IMR-90 (cell line): ENCODE data around the gene ABCA7. TPM values are rescaled to one million over a fixed set of nuclear protein-coding genes. Genes with fewer than 3 reads are reported as not detected.

Experiments used
- ATAC-seq: fragments of 200-7000 bp; cut with Tn5 transposase; 2 replicates; pipeline ENCODE4 v1.9.1; 2020; ENCODE audit warnings: low read depth, mild to moderate bottlenecking, moderate library complexity
- BruUV-seq: library from RNA; stranded (reverse); fragments of 400-500 nt; replicated peaks from 2 replicates; lab custom pipeline; 2021; lab: Mats Ljungman, UMichigan
- CTCF ChIA-PET: fragments of 300-600 bp; formaldehyde crosslinking; extraction: SDS; loops from one replicate; lab custom pipeline; 2021; ENCODE audit warnings: antibody characterized with exemption; lab: Yijun Ruan, JAX
- POLR2A ChIA-PET: fragments of 300-600 bp; sonication (Branson Sonifier 250); formaldehyde crosslinking; loops from one replicate; lab custom pipeline; 2022; ENCODE audit warnings: antibody characterized with exemption; ENCODE audit not compliant: unreplicated experiment; lab: Charles Lee
- DNase-seq: peaks from one replicate; pipeline ENCODE4 v3.0.0; 2013
- H2AFZ ChIP-seq: replicated peaks from 2 replicates; pipeline ENCODE3; 2013; ENCODE audit warnings: low read length, mild to moderate bottlenecking; ENCODE audit not compliant: poor library complexity
- H2AK5ac ChIP-seq: 2 replicates; pipeline ENCODE4 v1.6.1; 2013; ENCODE audit warnings: low read depth, low read length, inconsistent platforms
- H2AK9ac ChIP-seq: replicated peaks from 2 replicates; pipeline ENCODE3; 2013; ENCODE audit warnings: mild to moderate bottlenecking, low read depth, low read length, moderate library complexity; ENCODE audit not compliant: poor library complexity
- H2BK120ac ChIP-seq: 2 replicates; pipeline ENCODE4 v1.6.1; 2013; ENCODE audit warnings: low read depth, low read length, inconsistent platforms
- H2BK15ac ChIP-seq: 3 replicates; pipeline ENCODE4 v1.6.1; 2013; ENCODE audit warnings: low read depth, low read length, inconsistent platforms
- H2BK20ac ChIP-seq: 2 replicates; pipeline ENCODE4 v1.6.1; 2013; ENCODE audit warnings: low read depth, mild to moderate bottlenecking, inconsistent platforms, low read length, moderate library complexity
- H2BK5ac ChIP-seq: 2 replicates; pipeline ENCODE4 v1.6.1; 2013; ENCODE audit warnings: mild to moderate bottlenecking, low read depth, low read length, inconsistent platforms; ENCODE audit not compliant: poor library complexity, severe bottlenecking
- H3K14ac ChIP-seq: replicated peaks from 2 replicates; pipeline ENCODE4 v1.6.1; 2013; ENCODE audit warnings: low read depth, low read length, inconsistent platforms
- H3K18ac ChIP-seq: 2 replicates; pipeline ENCODE4 v1.6.1; 2013; ENCODE audit warnings: low read depth, low read length, control low read depth
- H3K23ac ChIP-seq: 2 replicates; pipeline ENCODE4 v1.6.1; 2013; ENCODE audit warnings: low read depth, low read length, inconsistent platforms
- H3K27ac ChIP-seq: 2 replicates; pipeline ENCODE4 v1.5.1; 2013; ENCODE audit warnings: mild to moderate bottlenecking, control low read depth, low read length; ENCODE audit not compliant: insufficient read depth
- H3K27me3 ChIP-seq: 2 replicates; pipeline ENCODE4 v1.6.1; 2013; ENCODE audit warnings: low read length; ENCODE audit not compliant: control insufficient read depth, insufficient read depth
- H3K36me3 ChIP-seq: 2 replicates; pipeline ENCODE4 v1.6.1; 2013; ENCODE audit warnings: low read length, mixed read lengths; ENCODE audit not compliant: control insufficient read depth, insufficient read depth
- H3K4ac ChIP-seq: 2 replicates; pipeline ENCODE4 v1.6.1; 2013; ENCODE audit warnings: low read depth, low read length, inconsistent platforms
- H3K4me1 ChIP-seq: 2 replicates; pipeline ENCODE4 v1.6.1; 2013; ENCODE audit warnings: low read length, mixed read lengths; ENCODE audit not compliant: control insufficient read depth, insufficient read depth
- H3K4me2 ChIP-seq: 2 replicates; pipeline ENCODE4 v1.6.1; 2013; ENCODE audit warnings: low read depth, mild to moderate bottlenecking, control low read depth, low read length, moderate library complexity
- H3K4me3 ChIP-seq: 2 replicates; pipeline ENCODE4 v1.5.1; 2013; ENCODE audit warnings: low read depth, mild to moderate bottlenecking, control low read depth, low read length, moderate library complexity; ENCODE audit not compliant: insufficient read depth
- H3K56ac ChIP-seq: 2 replicates; pipeline ENCODE4 v1.6.1; 2013; ENCODE audit warnings: low read length, inconsistent platforms; ENCODE audit not compliant: insufficient read depth; ENCODE audit errors: extremely low read depth
- H3K79me1 ChIP-seq, 2 experiments: 2 replicates each; pipeline ENCODE4 v1.6.1; 2013; ENCODE audit warnings: low read length in 2 of 2, inconsistent platforms in 1 of 2, low read depth in 1 of 2
- H3K9ac ChIP-seq: 2 replicates; pipeline ENCODE4 v1.6.1; 2013; ENCODE audit warnings: low read depth, low read length, control low read depth
- H3K9me1 ChIP-seq: 2 replicates; pipeline ENCODE4 v1.6.1; 2013; ENCODE audit warnings: low read length, inconsistent platforms; ENCODE audit not compliant: insufficient read depth
- H3K9me3 ChIP-seq: 2 replicates; pipeline ENCODE4 v1.6.1; 2013; ENCODE audit warnings: low read length; ENCODE audit not compliant: control insufficient read depth, insufficient read depth
- H4K20me1 ChIP-seq: 2 replicates; pipeline ENCODE4 v1.6.1; 2013; ENCODE audit warnings: low read length, inconsistent platforms; ENCODE audit not compliant: insufficient read depth
- H4K5ac ChIP-seq: 2 replicates; pipeline ENCODE4 v1.6.1; 2013; ENCODE audit warnings: mild to moderate bottlenecking, low read depth, low read length, control low read depth
- H4K8ac ChIP-seq, 2 experiments: 2 replicates each; pipeline ENCODE4 v1.6.1; 2013; ENCODE audit warnings: low read depth in 2 of 2, low read length in 2 of 2, control low read depth in 1 of 2, inconsistent platforms in 1 of 2
- H4K91ac ChIP-seq: 2 replicates; pipeline ENCODE4 v1.6.1; 2013; ENCODE audit warnings: low read depth, low read length, inconsistent platforms; ENCODE audit not compliant: insufficient read depth
- BHLHE40 ChIP-seq: fragments of 150-350 bp; IDR thresholded peaks from 2 replicates; pipeline ENCODE4 v1.6.1; 2016; ENCODE audit warnings: mild to moderate bottlenecking, low read depth, low read length
- CEBPB ChIP-seq: IDR thresholded peaks from 2 replicates; pipeline ENCODE4 v1.6.1; 2012; ENCODE audit warnings: low read depth, low read length, improper control_type of control experiment
- CHD1 ChIP-seq: IDR thresholded peaks from 2 replicates; pipeline ENCODE4 v1.6.1; 2012; ENCODE audit warnings: low read depth, low read length, improper control_type of control experiment
- FOS ChIP-seq: fragments of 150-350 bp; IDR thresholded peaks from 2 replicates; pipeline ENCODE4 v1.6.1; 2016; ENCODE audit warnings: low read depth, low read length
- MXI1 ChIP-seq: IDR thresholded peaks from 2 replicates; pipeline ENCODE4 v1.6.1; 2012; ENCODE audit warnings: low read depth, mild to moderate bottlenecking, low read length, moderate library complexity, borderline replicate concordance
- POLR2A ChIP-seq: IDR thresholded peaks from 2 replicates; pipeline ENCODE4 v1.6.1; 2012; ENCODE audit warnings: mild to moderate bottlenecking, low read depth, low read length
- RAD21 ChIP-seq: IDR thresholded peaks from 2 replicates; pipeline ENCODE4 v1.6.1; 2012; ENCODE audit warnings: low read length, improper control_type of control experiment
- RFX5 ChIP-seq: IDR thresholded peaks from 2 replicates; pipeline ENCODE4 v1.8.0; 2012; ENCODE audit warnings: low read depth, mild to moderate bottlenecking, low read length, moderate library complexity
- SMC3 ChIP-seq: fragments of 150-350 bp; IDR thresholded peaks from 2 replicates; pipeline ENCODE4 v1.6.1; 2016; ENCODE audit warnings: low read depth, mild to moderate bottlenecking, antibody characterized with exemption, low read length, moderate library complexity
- WGBS, 2 experiments: methylation state at CpG; one replicate each; pipeline versions ENCODE4 v1.1.5 to v1.1.7; 2013; ENCODE audit warnings: missing lambda C conversion rate in 2 of 2; ENCODE audit not compliant: insufficient read length in 1 of 2; ENCODE audit errors: extremely low coverage in 2 of 2; 5-methylcytosine and 5-hydroxymethylcytosine counted together
- dilution Hi-C: fragments of 300-500 bp; cut with HindIII; formaldehyde crosslinking; loops from one replicate; pipeline ENCODE4 v1.14.3; 2018; ENCODE audit warnings: low sequenced_read_pairs; ENCODE audit not compliant: unreplicated experiment
- in situ Hi-C: fragments of 300-500 bp; cut with MboI; formaldehyde crosslinking; loops from 3 replicates; pipeline ENCODE4 v1.14.3; 2019; ENCODE audit warnings: low sequenced_read_pairs, inconsistent platforms, mixed read lengths
- intact Hi-C: fragments of 100-400 bp; cut with micrococcal nuclease; formaldehyde crosslinking; loops from 2 replicates; pipeline ENCODE4 v1.10.0; 2022
- polyA plus RNA-seq, 3 experiments: library from polyadenylated mRNA; depleted of rRNA; stranded (reverse); fragments of >200 nt; gene quantifications; 2 replicates each; pipeline ENCODE4 v1.2.3, GENCODE V29; 2012; ENCODE audit warnings: low replicate concordance in 1 of 3
- total RNA-seq: library from RNA; depleted of rRNA; stranded (reverse); fragments of >200 nt; gene quantifications from 2 replicates; pipeline ENCODE4 v1.2.3, GENCODE V29; 2012
- TF ChIP-seq, protein P1 (sequence below): fragments of 150-350 bp; IDR thresholded peaks from 2 replicates; pipeline ENCODE4 v1.6.1; 2017; ENCODE audit warnings: mild to moderate bottlenecking, antibody characterized with exemption, low read length, low read depth
- TF ChIP-seq, protein P2 (sequence below): fragments of 150-350 bp; IDR thresholded peaks from 2 replicates; pipeline ENCODE4 v1.6.1; 2016; ENCODE audit warnings: low read depth, mild to moderate bottlenecking, low read length, moderate library complexity, borderline replicate concordance

The ABCA7 gene
- total and polyA plus RNA-seq, 2 of the 4 experiments (the other 2 are of a cell fraction), result 0.36 to 3.3 TPM

DNA sequence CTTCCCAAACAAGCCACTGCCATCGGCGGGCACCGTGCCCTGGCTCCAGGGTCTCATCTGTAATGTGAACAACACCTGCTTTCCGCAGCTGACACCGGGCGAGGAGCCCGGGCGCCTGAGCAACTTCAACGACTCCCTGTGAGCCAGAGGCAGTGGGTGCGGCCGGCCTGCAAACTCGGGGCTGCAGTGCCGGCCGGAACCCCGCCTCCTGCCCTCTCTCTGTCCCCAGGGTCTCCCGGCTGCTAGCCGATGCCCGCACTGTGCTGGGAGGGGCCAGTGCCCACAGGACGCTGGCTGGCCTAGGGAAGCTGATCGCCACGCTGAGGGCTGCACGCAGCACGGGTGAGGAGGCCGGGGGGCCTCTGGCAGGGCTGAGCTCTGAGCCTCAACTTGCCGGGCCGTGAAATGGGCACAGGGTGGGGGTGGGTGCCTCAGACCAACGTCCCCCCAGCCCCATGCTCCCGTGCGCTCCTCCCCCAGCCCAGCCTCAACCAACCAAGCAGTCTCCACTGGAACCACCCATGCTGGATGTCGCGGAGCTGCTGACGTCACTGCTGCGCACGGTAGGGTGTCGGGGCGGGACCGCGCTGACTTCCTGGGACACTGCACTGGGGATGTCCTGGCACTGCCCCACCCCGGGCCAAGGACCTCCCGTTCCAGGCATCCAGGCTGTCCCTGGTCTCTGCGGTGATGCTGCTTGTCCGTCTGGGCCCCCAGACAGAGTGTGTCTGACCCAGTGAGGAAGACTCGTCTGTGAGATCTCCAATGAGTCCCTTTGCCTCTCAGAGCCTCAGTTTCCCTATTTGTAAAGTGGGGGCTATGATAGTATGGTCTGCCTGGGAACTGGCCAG, 2.2 kb downstream of the ABCA7 start:
- Histone ChIP-seq H4K20me1 (peaks cover 25% of the 10 kb centered on the region), H2BK15ac (no peak overlapping the region), H3K79me1 (peaks cover 0 to 13% of the 10 kb centered on the region in 2 experiments; a peak in 2 of 4 replicates), H2AFZ (no peak overlapping the region), H3K36me3 (peaks cover 19% of the 10 kb centered on the region), H2BK5ac (no peak overlapping the region), H3K9me1 (no peaks in the 10 kb centered on the region), H4K5ac (no peak overlapping the region), H3K27me3 (no peaks in the 10 kb centered on the region), H3K4me1 (peaks cover 7% of the 10 kb centered on the region; the same call in 1 of the 2 replicates), H3K9ac (no peak overlapping the region), H3K18ac (no peak overlapping the region), H3K4ac (no peak overlapping the region), H3K14ac (no peak overlapping the region), H3K27ac (no peak overlapping the region), H3K56ac (no peak overlapping the region), H2BK20ac (no peak overlapping the region), H3K4me3 (no peak overlapping the region), H3K23ac (no peak overlapping the region), H4K8ac (no peak overlapping the region), H3K4me2 (no peak overlapping the region), H2AK5ac (no peak overlapping the region), H2AK9ac (no peak overlapping the region), H2BK120ac (no peak overlapping the region), H3K9me3 (no peaks in the 10 kb centered on the region), H4K91ac (no peak overlapping the region)
- no peak for DNase-seq
- intact Hi-C loops (loop anchor here (2.0 kb wide), 2 partner anchors 53 to 61 kb away; partner anchors contain the start of genes GPX4 and POLR2E), in situ Hi-C loops (no loop called here), dilution Hi-C loops (no loop called here)
- ChIA-PET POLR2A (interaction anchor here (0.8 kb wide), 1 partner anchor 14 kb away, joined by 5 read pairs; no protein-coding TSS in a partner anchor), CTCF (no interaction called here)
- no peak for ATAC-seq
- no peak for TF ChIP-seq CHD1
- no peak for TF ChIP-seq BHLHE40
- TF ChIP-seq POLR2A, result no peak
- TF ChIP-seq MXI1, result no peak
- no peak for TF ChIP-seq CEBPB
- TF ChIP-seq RAD21, result no peak
- TF ChIP-seq, protein P1, sequence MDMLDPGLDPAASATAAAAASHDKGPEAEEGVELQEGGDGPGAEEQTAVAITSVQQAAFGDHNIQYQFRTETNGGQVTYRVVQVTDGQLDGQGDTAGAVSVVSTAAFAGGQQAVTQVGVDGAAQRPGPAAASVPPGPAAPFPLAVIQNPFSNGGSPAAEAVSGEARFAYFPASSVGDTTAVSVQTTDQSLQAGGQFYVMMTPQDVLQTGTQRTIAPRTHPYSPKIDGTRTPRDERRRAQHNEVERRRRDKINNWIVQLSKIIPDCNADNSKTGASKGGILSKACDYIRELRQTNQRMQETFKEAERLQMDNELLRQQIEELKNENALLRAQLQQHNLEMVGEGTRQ, result no peak
- no peak for TF ChIP-seq SMC3
- no peak for TF ChIP-seq FOS
- TF ChIP-seq, protein P2, sequence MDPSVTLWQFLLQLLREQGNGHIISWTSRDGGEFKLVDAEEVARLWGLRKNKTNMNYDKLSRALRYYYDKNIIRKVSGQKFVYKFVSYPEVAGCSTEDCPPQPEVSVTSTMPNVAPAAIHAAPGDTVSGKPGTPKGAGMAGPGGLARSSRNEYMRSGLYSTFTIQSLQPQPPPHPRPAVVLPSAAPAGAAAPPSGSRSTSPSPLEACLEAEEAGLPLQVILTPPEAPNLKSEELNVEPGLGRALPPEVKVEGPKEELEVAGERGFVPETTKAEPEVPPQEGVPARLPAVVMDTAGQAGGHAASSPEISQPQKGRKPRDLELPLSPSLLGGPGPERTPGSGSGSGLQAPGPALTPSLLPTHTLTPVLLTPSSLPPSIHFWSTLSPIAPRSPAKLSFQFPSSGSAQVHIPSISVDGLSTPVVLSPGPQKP, result no peak
- no peak for TF ChIP-seq RFX5
- BruUV-seq, result no TSS peak
- 76% methylated on average over 30 of the region's 43 CpGs; no CpG with 5 or more reads in 1 of the 2 experiments for WGBS, 2 experiments
